Measurements from ENCODE around the gene NKX3-2. TPM values are rescaled to one million over a fixed set of nuclear protein-coding genes. Genes with fewer than 3 reads are reported as not detected.

The NKX3-2 gene
- total and polyA plus RNA-seq, 4 donors, result 0.13 to 0.18 TPM; not detected in 2

DNA sequence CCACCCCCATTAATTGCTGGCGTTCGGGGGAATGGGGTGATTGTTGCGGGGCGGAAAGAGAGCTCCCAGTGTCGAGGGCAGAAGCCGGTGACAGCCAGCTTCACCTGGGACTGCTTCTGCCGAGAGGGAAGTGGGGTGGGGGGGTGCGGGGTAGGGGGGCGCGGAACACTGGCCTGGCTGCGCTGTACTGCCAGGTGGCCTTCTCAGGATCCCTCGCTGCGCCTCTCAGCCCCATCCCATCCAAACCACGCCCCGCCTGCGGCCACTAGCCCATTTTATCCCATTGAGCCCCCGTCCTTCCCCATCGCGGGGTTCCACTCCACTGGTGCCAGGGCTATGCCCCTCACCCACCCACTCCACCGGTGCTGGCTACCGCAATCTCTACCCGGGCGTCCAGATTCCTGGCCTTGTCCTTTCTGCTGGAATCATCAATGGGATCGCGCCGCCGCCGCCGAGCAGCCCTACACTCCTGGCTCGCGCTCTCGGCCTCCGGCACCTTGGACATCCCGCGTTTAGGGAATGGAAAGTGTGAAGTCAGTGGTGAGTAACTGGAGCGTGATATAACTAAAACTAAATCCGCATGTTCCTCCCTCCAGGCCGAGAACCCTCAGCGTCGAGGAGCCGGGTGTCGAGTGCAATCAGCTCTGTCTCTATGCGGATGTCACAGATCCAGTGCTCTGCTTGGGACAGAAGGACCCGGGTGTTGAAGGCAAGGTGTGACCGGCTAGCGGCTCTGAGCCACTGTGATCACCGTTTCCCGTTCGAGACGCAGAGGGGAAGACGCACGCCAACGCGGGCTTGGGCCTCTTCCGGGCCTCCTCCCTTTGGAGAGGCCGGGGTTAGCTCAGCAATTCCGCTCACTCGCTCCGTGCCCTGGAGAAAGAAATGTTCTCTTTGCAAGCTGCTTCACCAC, 20.5 kb downstream of the NKX3-2 start:
- Histone ChIP-seq H3K9me3 (ENCODE audit: control insufficient read depth, low read length) (peaks cover 15% of the 10 kb centered on the region), H3K27ac (ENCODE audit: low read depth in 1 of 2, low read length in 2 of 2) (no peak overlapping the region), H3K36me3 (ENCODE audit: control insufficient read depth in 1 of 2, insufficient read depth in 2 of 2, low read length in 1 of 2) (no peaks in the 10 kb centered on the region), H3K4me3 (ENCODE audit: low read length in 2 of 2) (no peak overlapping the region), H3K4me1 (ENCODE audit: control insufficient read depth in 1 of 2, insufficient read depth in 2 of 2, low read length in 2 of 2) (no peaks in the 10 kb centered on the region), H3K27me3 (ENCODE audit: control insufficient read depth in 1 of 2, insufficient read depth in 2 of 2, low read length in 1 of 2) (peaks cover 0 to 7% of the 10 kb centered on the region in 2 donors)
- DNase-seq (no peak), ATAC-seq (ENCODE audit: low FRiP score) (no peak)
- WGBS, 2 donors, result 9 to 11% methylated on average over 51 to 59 of the region's 59 CpGs
- intact Hi-C loops (cut with DNase I), result no loop called here

DNA sequence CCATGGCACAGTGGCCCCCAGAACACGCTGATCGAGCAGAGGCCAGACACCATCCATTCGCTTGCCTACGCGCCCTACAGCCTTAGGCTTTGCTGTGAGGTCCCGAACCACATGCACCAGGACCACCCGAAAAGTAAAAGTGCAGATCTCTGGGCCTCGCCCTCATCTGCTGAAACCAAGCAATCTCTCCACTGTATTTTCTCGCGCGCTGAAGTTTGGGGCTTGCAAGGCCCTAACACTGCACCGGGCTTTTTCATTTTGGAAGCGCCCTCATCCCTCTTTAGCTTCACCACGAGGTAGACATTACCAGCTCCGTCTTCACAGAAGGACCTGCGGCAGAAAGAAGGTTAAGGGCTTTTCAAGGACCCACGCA, 21.2 kb downstream of the NKX3-2 start:
- intact Hi-C loops (cut with DNase I), result no loop called here
- 6 to 9% methylated on average over 17 of the region's 17 CpGs for WGBS, 2 donors
- no peak overlapping the region for H3K4me3 ChIP-seq (ENCODE audit: low read length in 2 of 2)
- DNase-seq, result no peak
- H3K4me1 ChIP-seq (ENCODE audit: control insufficient read depth in 1 of 2, insufficient read depth in 2 of 2, low read length in 2 of 2), result no peaks in the 10 kb centered on the region
- H3K36me3 ChIP-seq (ENCODE audit: control insufficient read depth in 1 of 2, insufficient read depth in 2 of 2, low read length in 1 of 2), result no peaks in the 10 kb centered on the region
- peaks cover 0 to 7% of the 10 kb centered on the region in 2 donors for H3K27me3 ChIP-seq (ENCODE audit: control insufficient read depth in 1 of 2, insufficient read depth in 2 of 2, low read length in 1 of 2)
- no peak for ATAC-seq (ENCODE audit: low FRiP score)
- H3K9me3 ChIP-seq (ENCODE audit: control insufficient read depth, low read length), result peaks cover 15% of the 10 kb centered on the region
- H3K27ac ChIP-seq (ENCODE audit: low read depth in 1 of 2, low read length in 2 of 2), result no peak overlapping the region

DNA sequence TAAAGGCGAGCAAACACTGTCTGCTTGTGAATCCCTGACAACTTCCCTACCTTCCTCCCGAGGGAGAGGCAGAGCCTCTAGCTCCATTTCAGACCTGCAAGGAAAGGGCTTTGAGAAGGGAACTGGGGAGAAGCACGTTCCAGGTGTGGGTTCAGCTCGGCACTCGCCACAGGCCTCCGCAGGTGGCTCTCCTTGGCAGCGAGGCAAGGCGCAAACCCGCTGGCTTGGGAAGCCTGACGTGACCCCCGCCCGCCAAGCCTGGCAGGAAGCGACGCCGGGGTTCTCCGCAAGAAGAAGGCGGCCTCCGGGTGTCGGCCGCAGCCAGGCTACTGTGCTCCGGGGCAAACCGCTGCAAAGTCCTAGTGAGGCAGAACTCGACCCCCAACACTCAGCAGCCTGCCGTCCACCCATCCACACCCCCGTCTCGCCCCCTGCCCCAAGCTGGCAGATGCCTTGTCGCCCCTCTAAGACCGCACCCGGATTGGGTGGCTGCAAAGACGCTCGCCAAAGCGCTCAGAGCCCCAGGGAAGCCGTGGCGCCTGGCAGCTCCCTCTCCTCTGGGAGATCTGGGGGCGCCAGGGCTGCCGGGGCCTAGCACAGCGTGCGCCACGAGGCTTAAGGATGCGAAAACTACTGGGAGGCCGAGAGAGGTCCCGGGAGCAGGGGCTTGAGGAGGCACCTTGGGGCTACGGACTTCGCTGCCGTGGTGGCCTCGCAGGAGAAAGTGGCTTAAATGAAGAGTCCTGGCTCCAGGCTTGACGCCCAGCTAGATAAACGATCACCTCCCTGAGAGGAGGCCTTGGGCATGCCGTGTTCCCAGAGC, 21.8 kb downstream of the NKX3-2 start:
- DNase-seq (no peak), ATAC-seq (ENCODE audit: low FRiP score) (no peak)
- H3K27me3 ChIP-seq (ENCODE audit: control insufficient read depth in 1 of 2, insufficient read depth in 2 of 2, low read length in 1 of 2), result peaks cover 0 to 7% of the 10 kb centered on the region in 2 donors
- intact Hi-C loops (cut with DNase I), result no loop called here
- H3K27ac ChIP-seq (ENCODE audit: low read depth in 1 of 2, low read length in 2 of 2), result no peak overlapping the region
- no peak overlapping the region for H3K4me3 ChIP-seq (ENCODE audit: low read length in 2 of 2)
- H3K4me1 ChIP-seq (ENCODE audit: control insufficient read depth in 1 of 2, insufficient read depth in 2 of 2, low read length in 2 of 2), result no peaks in the 10 kb centered on the region
- H3K36me3 ChIP-seq (ENCODE audit: control insufficient read depth in 1 of 2, insufficient read depth in 2 of 2, low read length in 1 of 2), result no peaks in the 10 kb centered on the region
- WGBS, 2 donors, result 4 to 5% methylated on average over 45 to 49 of the region's 49 CpGs
- peaks cover 15% of the 10 kb centered on the region for H3K9me3 ChIP-seq (ENCODE audit: control insufficient read depth, low read length)

DNA sequence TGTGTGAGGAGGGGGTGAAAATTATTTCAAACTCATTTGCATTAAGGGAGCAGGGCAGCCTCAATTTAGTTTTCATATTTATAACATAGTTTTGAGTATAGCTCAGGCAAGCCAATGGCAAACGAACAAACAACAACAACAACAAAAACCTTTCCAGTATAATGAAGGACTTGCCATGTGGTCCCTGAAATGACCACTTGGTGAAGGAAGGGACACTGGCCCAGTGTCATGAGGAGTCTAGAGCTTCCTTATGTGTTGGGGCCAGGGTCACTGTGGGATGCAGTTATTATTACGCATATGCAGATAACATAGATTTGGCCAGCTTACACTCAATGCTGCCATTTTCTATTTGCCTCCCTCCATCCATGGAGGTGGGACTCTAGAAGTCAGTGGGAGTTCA, 23.3 kb downstream of the NKX3-2 start:
- no peaks in the 10 kb centered on the region for H3K4me1 ChIP-seq (ENCODE audit: control insufficient read depth in 1 of 2, insufficient read depth in 2 of 2, low read length in 2 of 2)
- DNase-seq (no peak), ATAC-seq (ENCODE audit: low FRiP score) (no peak)
- no peak overlapping the region for H3K27ac ChIP-seq (ENCODE audit: low read depth in 1 of 2, low read length in 2 of 2)
- peaks cover 0 to 7% of the 10 kb centered on the region in 2 donors for H3K27me3 ChIP-seq (ENCODE audit: control insufficient read depth in 1 of 2, insufficient read depth in 2 of 2, low read length in 1 of 2)
- H3K4me3 ChIP-seq (ENCODE audit: low read length in 2 of 2), result no peak overlapping the region
- intact Hi-C loops (cut with DNase I), result no loop called here
- no peaks in the 10 kb centered on the region for H3K36me3 ChIP-seq (ENCODE audit: control insufficient read depth in 1 of 2, insufficient read depth in 2 of 2, low read length in 1 of 2)
- WGBS, 2 donors, result 64 to 71% methylated on average over 2 of the region's 2 CpGs
- H3K9me3 ChIP-seq (ENCODE audit: control insufficient read depth, low read length), result peaks cover 15% of the 10 kb centered on the region

DNA sequence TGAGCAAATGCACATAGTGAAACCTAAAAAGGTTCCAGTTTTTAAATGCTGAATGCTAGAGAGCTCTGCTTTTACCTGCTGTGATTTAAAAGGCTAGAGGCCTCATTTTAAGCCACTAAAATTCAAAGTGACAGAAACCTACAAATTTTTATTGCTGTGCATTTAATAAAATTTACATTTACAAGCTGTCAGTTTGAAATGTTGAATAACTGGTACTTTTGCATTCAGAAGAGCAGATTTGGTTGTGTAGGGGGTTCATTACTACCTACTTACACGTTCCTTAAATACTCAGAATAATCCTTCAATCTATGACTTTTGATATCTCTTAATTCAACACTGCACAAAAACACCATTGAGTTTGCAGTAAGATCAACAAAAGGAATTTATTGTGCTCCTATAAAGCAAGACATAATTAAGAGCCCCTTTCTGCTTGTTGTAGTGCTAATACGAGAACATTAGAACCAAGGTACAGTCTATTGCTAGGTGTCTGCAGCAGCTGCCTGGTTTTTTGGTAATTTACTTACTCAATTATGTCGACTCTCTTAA, 27.9 kb downstream of the NKX3-2 start:
- no peak for DNase-seq
- no peak for ATAC-seq (ENCODE audit: low FRiP score)
- WGBS, 2 donors, result 75 to 81% methylated on average over 3 of the region's 3 CpGs

DNA sequence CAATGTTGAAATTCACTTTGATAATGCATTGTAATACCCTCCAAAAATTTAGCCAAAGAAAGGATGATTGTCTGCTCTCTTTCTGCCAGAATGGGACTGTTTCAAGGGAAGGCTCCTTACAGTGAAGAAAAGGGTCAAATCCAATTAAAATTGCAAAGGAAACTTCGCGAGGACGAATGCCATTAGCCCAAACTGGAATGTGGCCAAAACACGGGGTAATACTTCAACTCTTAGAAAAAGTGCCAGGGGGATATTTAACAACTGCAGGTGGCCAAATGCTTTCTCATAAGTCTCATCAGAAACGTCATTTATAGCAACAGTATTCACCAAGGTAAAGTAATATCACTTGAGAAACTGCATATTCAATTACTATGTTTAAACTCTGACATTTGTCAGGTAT, 29.0 kb downstream of the NKX3-2 start:
- no peaks in the 10 kb centered on the region for H3K27me3 ChIP-seq (ENCODE audit: control insufficient read depth in 1 of 2, insufficient read depth in 2 of 2, low read length in 1 of 2)
- WGBS, 2 donors, result 16 to 18% methylated on average over 5 of the region's 5 CpGs

More for the DNA sequence above, 27.9 kb downstream of the NKX3-2 start:
- Histone ChIP-seq H3K27ac (ENCODE audit: low read depth in 1 of 2, low read length in 2 of 2) (no peak overlapping the region), H3K9me3 (ENCODE audit: control insufficient read depth, low read length) (no peaks in the 10 kb centered on the region), H3K4me3 (ENCODE audit: low read length in 2 of 2) (no peak overlapping the region), H3K27me3 (ENCODE audit: control insufficient read depth in 1 of 2, insufficient read depth in 2 of 2, low read length in 1 of 2) (no peaks in the 10 kb centered on the region), H3K36me3 (ENCODE audit: control insufficient read depth in 1 of 2, insufficient read depth in 2 of 2, low read length in 1 of 2) (no peaks in the 10 kb centered on the region), H3K4me1 (ENCODE audit: control insufficient read depth in 1 of 2, insufficient read depth in 2 of 2, low read length in 2 of 2) (no peaks in the 10 kb centered on the region)
- intact Hi-C loops (cut with DNase I), result no loop called here

DNA sequence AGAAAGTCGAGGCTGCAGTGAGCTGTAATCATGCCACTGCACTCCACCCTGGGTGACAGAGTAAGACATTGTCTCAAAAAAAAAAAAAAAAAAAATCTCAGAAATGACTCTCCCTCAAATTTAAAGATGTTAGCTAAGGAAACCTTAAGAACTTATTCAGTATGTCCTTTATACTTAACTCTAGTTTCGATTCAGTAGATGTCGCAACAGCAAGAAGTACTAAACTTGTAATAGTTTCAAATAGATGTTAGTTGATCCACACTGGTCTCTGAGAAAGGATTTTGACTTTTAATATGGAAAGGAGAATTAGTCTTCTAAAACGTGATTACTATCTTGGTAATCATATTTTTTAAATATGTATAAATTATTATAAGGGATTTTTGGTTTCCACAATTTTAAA, 29.6 kb downstream of the NKX3-2 start:
- ATAC-seq (ENCODE audit: low FRiP score) (no peak), DNase-seq (no peak)
- intact Hi-C loops (cut with DNase I), result no loop called here
- 78 to 80% methylated on average over 4 of the region's 4 CpGs for WGBS, 2 donors
- H3K9me3 ChIP-seq (ENCODE audit: control insufficient read depth, low read length), result no peaks in the 10 kb centered on the region
- no peak overlapping the region for H3K4me3 ChIP-seq (ENCODE audit: low read length in 2 of 2)
- H3K4me1 ChIP-seq (ENCODE audit: control insufficient read depth in 1 of 2, insufficient read depth in 2 of 2, low read length in 2 of 2), result no peaks in the 10 kb centered on the region
- no peaks in the 10 kb centered on the region for H3K27me3 ChIP-seq (ENCODE audit: control insufficient read depth in 1 of 2, insufficient read depth in 2 of 2, low read length in 1 of 2)
- no peaks in the 10 kb centered on the region for H3K36me3 ChIP-seq (ENCODE audit: control insufficient read depth in 1 of 2, insufficient read depth in 2 of 2, low read length in 1 of 2)
- no peak overlapping the region for H3K27ac ChIP-seq (ENCODE audit: low read depth in 1 of 2, low read length in 2 of 2)

More for the DNA sequence above, 29.0 kb downstream of the NKX3-2 start:
- Histone ChIP-seq H3K36me3 (ENCODE audit: control insufficient read depth in 1 of 2, insufficient read depth in 2 of 2, low read length in 1 of 2) (no peaks in the 10 kb centered on the region), H3K4me3 (ENCODE audit: low read length in 2 of 2) (no peak overlapping the region), H3K9me3 (ENCODE audit: control insufficient read depth, low read length) (no peaks in the 10 kb centered on the region), H3K27ac (ENCODE audit: low read depth in 1 of 2, low read length in 2 of 2) (no peak overlapping the region), H3K4me1 (ENCODE audit: control insufficient read depth in 1 of 2, insufficient read depth in 2 of 2, low read length in 2 of 2) (no peaks in the 10 kb centered on the region)
- intact Hi-C loops (cut with DNase I), result no loop called here
- DNase-seq (no peak), ATAC-seq (ENCODE audit: low FRiP score) (no peak)

DNA sequence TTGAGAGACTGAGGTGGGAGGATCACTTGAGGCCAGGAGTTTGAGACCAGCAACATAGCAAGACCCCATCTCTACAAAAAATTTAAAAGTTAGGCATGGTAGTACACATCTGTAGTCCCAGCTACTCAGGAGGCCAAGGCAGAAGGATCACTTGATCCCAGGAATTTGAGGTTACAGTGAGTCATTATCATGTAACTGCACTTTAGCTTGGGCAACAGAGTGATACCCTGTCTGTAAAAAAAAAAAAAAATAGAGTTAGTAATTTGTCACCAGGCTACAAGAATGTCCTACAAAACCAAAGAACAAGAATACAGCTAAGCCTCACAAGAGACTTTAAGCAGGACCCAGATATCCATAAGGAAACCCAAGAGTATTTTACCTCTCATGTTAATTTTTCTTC, 33.2 kb downstream of the NKX3-2 start:
- DNase-seq, result no peak
- intact Hi-C loops (cut with DNase I), result no loop called here
- H3K27ac ChIP-seq (ENCODE audit: low read depth in 1 of 2, low read length in 2 of 2), result no peak overlapping the region
- H3K4me3 ChIP-seq (ENCODE audit: low read length in 2 of 2), result no peak overlapping the region
- H3K27me3 ChIP-seq (ENCODE audit: control insufficient read depth in 1 of 2, insufficient read depth in 2 of 2, low read length in 1 of 2), result no peaks in the 10 kb centered on the region
- H3K9me3 ChIP-seq (ENCODE audit: control insufficient read depth, low read length), result no peaks in the 10 kb centered on the region
- H3K36me3 ChIP-seq (ENCODE audit: control insufficient read depth in 1 of 2, insufficient read depth in 2 of 2, low read length in 1 of 2), result no peaks in the 10 kb centered on the region
- no peak for ATAC-seq (ENCODE audit: low FRiP score)
- no peaks in the 10 kb centered on the region for H3K4me1 ChIP-seq (ENCODE audit: control insufficient read depth in 1 of 2, insufficient read depth in 2 of 2, low read length in 2 of 2)

Measured in aorta (tissue), 5 donors.